Lung (tissue), 12 donors: ENCODE results near the gene PSME4. TPM values are rescaled to one million over a fixed set of nuclear protein-coding genes. Genes with fewer than 3 reads are reported as not detected.

Source experiments
- ATAC-seq: fragments of 200-7000 bp; cut with Tn5 transposase; one replicate; pipeline ENCODE4 v1.9.1; 2020; ENCODE audit warnings: moderate number of reproducible peaks; ENCODE audit not compliant: insufficient read depth, low FRiP score
- DNase-seq, 3 donors: peaks; one replicate each; pipeline ENCODE4 v3.0.0-alpha.2; 2013 to 2017
- H3K27ac ChIP-seq, 2 donors: one replicate each; pipeline ENCODE4 v1.5.1; 2013; ENCODE audit warnings: mild to moderate bottlenecking in 2 of 2, moderate library complexity in 2 of 2, control low read depth in 1 of 2, inconsistent platforms in 1 of 2, low read depth in 1 of 2, low read length in 1 of 2
- H3K27me3 ChIP-seq, 3 donors: one replicate each; pipeline ENCODE4 v1.5.1; 2013; ENCODE audit warnings: low read length in 2 of 3; ENCODE audit not compliant: control insufficient read depth in 3 of 3, insufficient read depth in 3 of 3
- H3K36me3 ChIP-seq, 4 donors: one replicate each; pipeline ENCODE4 v1.5.1; 2013; ENCODE audit warnings: low read length in 4 of 4, mild to moderate bottlenecking in 1 of 4, moderate library complexity in 1 of 4; ENCODE audit not compliant: control insufficient read depth in 4 of 4, insufficient read depth in 4 of 4
- H3K4me1 ChIP-seq, 5 donors: one replicate each; pipeline ENCODE4 v1.5.1; 2013; ENCODE audit warnings: low read length in 5 of 5, mild to moderate bottlenecking in 2 of 5, moderate library complexity in 1 of 5; ENCODE audit not compliant: control insufficient read depth in 5 of 5, insufficient read depth in 5 of 5
- H3K4me3 ChIP-seq: one replicate; pipeline ENCODE4 v1.5.1; 2013; ENCODE audit warnings: mild to moderate bottlenecking, control low read depth, moderate library complexity
- H3K9ac ChIP-seq, 2 donors: one replicate each; pipeline ENCODE4 v1.5.1; 2013; ENCODE audit warnings: low read length in 2 of 2, control low read depth in 1 of 2; ENCODE audit not compliant: insufficient read depth in 1 of 2
- H3K9me3 ChIP-seq, 4 donors: one replicate each; pipeline ENCODE4 v1.5.1; 2013; ENCODE audit warnings: low read length in 3 of 4, mild to moderate bottlenecking in 1 of 4, moderate library complexity in 1 of 4; ENCODE audit not compliant: control insufficient read depth in 4 of 4, insufficient read depth in 3 of 4
- WGBS, 2 donors: extraction: QIAGEN DNeasy Blood & Tissue Kit; methylation state at CpG; one replicate each; pipeline ENCODE4 v1.1.7; 2013; 5-methylcytosine and 5-hydroxymethylcytosine counted together
- polyA plus RNA-seq, 2 donors: library from polyadenylated mRNA; stranded (reverse); fragments of 200-250 nt; gene quantifications; one replicate each; pipeline ENCODE4 v1.2.1, GENCODE V29; 2013
- total RNA-seq, 2 donors: library from RNA; depleted of rRNA in 1 of 2; stranded (reverse); fragments of >200 nt in 1 of 2; gene quantifications; one replicate each; pipeline ENCODE4 v1.2.1, GENCODE V29; 2014 to 2021
- TF ChIP-seq, protein P1 (sequence below): IDR thresholded peaks from 2 replicates; pipeline ENCODE4 v1.5.1; 2012; ENCODE audit warnings: mild to moderate bottlenecking; ENCODE audit errors: control extremely low read depth, extremely low read depth
- donor health status: control.
- donor health status: control.
- donor health status: Bipolar disorder and iron deficiency.
- donor health status: healthy.
- donor health status: DM: yes; HTN: yes; CAD: no.

Gene PSME4
- total and polyA plus RNA-seq, 4 donors, result 20.8 to 72.5 (median 44.9) TPM

DNA sequence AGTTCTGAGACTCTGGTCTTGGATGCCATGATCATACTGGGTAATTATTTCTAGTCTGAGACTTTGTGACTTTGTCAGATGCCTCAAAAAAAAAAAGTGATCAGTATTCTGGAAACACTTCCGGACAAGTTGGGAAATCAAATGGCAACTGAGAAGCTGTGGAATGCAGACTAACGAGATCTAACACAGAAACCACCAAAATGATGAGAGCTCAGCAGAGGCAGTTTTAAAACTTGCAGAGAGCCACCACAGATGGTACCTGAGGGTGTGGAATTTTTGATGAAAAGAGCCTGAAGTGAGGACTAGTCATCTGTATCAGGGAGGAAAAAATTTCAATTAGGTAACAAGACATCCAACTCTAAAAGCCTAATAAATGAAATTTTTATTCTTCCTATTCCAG, 105.5 kb downstream of the PSME4 start:
- H3K4me1 ChIP-seq, result peaks cover 0 to under 1% (median 0%) of the 10 kb centered on the region in 5 donors
- no peaks in the 10 kb centered on the region for H3K9me3 ChIP-seq
- H3K4me3 ChIP-seq, result no peak overlapping the region
- 72 to 86% methylated on average over 2 of the region's 2 CpGs for WGBS, 2 donors
- no peak overlapping the region for H3K27ac ChIP-seq
- TF ChIP-seq, protein P1, sequence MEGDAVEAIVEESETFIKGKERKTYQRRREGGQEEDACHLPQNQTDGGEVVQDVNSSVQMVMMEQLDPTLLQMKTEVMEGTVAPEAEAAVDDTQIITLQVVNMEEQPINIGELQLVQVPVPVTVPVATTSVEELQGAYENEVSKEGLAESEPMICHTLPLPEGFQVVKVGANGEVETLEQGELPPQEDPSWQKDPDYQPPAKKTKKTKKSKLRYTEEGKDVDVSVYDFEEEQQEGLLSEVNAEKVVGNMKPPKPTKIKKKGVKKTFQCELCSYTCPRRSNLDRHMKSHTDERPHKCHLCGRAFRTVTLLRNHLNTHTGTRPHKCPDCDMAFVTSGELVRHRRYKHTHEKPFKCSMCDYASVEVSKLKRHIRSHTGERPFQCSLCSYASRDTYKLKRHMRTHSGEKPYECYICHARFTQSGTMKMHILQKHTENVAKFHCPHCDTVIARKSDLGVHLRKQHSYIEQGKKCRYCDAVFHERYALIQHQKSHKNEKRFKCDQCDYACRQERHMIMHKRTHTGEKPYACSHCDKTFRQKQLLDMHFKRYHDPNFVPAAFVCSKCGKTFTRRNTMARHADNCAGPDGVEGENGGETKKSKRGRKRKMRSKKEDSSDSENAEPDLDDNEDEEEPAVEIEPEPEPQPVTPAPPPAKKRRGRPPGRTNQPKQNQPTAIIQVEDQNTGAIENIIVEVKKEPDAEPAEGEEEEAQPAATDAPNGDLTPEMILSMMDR, result no peak
- ATAC-seq (no peak), DNase-seq (no peak)
- H3K36me3 ChIP-seq, result peaks cover 10 to 34% (median 17%) of the 10 kb centered on the region in 4 donors
- no peak overlapping the region for H3K9ac ChIP-seq
- no peaks in the 10 kb centered on the region for H3K27me3 ChIP-seq

DNA sequence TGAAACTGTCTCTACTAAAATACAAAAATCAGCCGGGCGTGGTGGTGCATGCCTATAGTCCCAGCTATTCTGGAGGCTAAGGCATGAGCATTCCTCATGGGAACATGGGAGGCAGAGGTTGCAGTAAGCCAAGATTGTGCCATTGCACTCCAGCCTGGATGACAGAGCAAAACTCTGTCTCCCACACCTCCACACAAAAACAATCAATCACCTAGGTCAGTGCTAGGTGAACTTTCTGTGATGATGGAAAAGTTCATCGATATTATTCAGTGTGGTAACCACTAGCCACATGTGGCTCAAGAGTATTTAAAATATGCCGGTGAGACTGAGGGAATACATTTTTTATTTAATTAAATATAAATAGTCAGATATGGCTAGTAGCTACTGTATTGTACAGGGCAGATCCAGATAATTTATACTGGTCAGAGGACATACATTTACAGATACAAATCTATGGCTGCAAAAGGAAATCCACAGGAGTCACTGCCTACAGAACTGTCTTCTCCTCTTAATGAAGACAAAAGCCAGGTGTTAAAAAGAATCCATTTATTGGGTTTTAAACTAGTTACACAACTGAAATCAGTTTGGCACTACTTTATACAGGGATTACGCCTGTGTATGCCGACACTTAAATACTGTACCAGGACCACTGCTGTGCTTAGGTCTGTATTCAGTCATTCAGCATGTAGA, 107.1 kb downstream of the PSME4 start:
- H3K9me3 ChIP-seq, result no peaks in the 10 kb centered on the region
- peaks cover 0 to 4% (median 0%) of the 10 kb centered on the region in 5 donors for H3K4me1 ChIP-seq
- no peak overlapping the region for H3K27ac ChIP-seq
- TF ChIP-seq, protein P1, result no peak
- no peaks in the 10 kb centered on the region for H3K27me3 ChIP-seq
- DNase-seq (no peak), ATAC-seq (no peak)
- no peak overlapping the region for H3K4me3 ChIP-seq
- 95 to 97% methylated on average over 6 of the region's 6 CpGs for WGBS, 2 donors
- H3K36me3 ChIP-seq, result peaks cover 10 to 26% (median 18%) of the 10 kb centered on the region in 4 donors
- H3K9ac ChIP-seq, result no peak overlapping the region

DNA sequence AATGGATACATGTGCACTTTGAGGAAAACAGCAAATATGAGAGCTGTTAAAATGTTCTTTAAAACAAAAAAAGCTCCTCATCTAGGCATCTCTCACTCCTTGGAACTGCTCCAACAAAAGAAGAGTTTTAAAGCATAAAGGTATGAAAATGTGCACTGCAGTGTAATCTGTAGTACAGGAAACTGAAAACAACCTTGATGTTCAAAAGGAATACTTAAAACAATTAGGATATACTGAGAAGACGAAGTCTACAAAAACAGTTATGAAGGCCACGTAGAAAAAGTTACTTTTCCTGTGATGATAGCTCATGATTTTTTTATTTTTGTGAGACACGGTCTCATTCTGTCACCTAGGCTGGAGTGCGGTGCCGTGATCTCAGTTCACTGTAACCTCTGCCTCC, 109.0 kb downstream of the PSME4 start:
- TF ChIP-seq, protein P1, result no peak
- H3K9ac ChIP-seq, result no peak overlapping the region
- H3K36me3 ChIP-seq, result peaks cover 10 to 23% (median 13%) of the 10 kb centered on the region in 4 donors
- no peak overlapping the region for H3K4me3 ChIP-seq
- WGBS, 2 donors, result 95% methylated on average over 5 of the region's 5 CpGs
- no peaks in the 10 kb centered on the region for H3K9me3 ChIP-seq
- H3K27me3 ChIP-seq, result no peaks in the 10 kb centered on the region
- no peak overlapping the region for H3K27ac ChIP-seq
- peaks cover 0 to 4% (median 0%) of the 10 kb centered on the region in 5 donors for H3K4me1 ChIP-seq
- ATAC-seq (no peak), DNase-seq (no peak)
